Retinal pigment epithelial cell (primary cell): ENCODE data around the gene PTGFRN.
"Not testable (repeated sequence)": the region's sequence is repeated elsewhere in the genome, so short reads cannot be mapped to it uniquely, and the experiment has no call there.

Source experiments
- DNase-seq: peaks from one replicate; pipeline ENCODE4 v3.0.0-alpha.2; 2010; ENCODE audit warnings: low read depth
- H3K4me3 ChIP-seq: 2 replicates; pipeline ENCODE4 v1.5.1; 2011; ENCODE audit warnings: mild to moderate bottlenecking, low read length, control low read depth, moderate library complexity
- CTCF ChIP-seq: conservative IDR thresholded peaks from 2 replicates; pipeline ENCODE4 v1.5.1; 2011; ENCODE audit warnings: low read depth, low read length, control low read depth, inconsistent platforms

The PTGFRN gene

GRCh38 chr1:116871779-116872146 lies 38.0 kb upstream of the PTGFRN start:
- TF ChIP-seq CTCF = no peak
- DNase-seq = no peak
- H3K4me3 ChIP-seq = no peak overlapping the region

- H3K4me3 ChIP-seq = no peak overlapping the region
- no peak for TF ChIP-seq CTCF
- no peak for DNase-seq
Observed at GRCh38 chr1:116873680-116874271, 35.9 kb upstream of the PTGFRN start.

- no peak overlapping the region for H3K4me3 ChIP-seq
- DNase-seq = no peak
- TF ChIP-seq CTCF = no peak
Observed at GRCh38 chr1:116874733-116875249, 34.9 kb upstream of the PTGFRN start.

- no peak overlapping the region for H3K4me3 ChIP-seq
- DNase-seq = no peak
- no peak for TF ChIP-seq CTCF
Observed at GRCh38 chr1:116875391-116875790, 34.3 kb upstream of the PTGFRN start.

GRCh38 chr1:116875946-116876345 lies 33.8 kb upstream of the PTGFRN start:
- DNase-seq, H3K4me3 ChIP-seq: not testable (repeated sequence)

- TF ChIP-seq CTCF = no peak
- no peak overlapping the region for H3K4me3 ChIP-seq
- no peak for DNase-seq
Observed at GRCh38 chr1:116877141-116877818, 32.4 kb upstream of the PTGFRN start.

GRCh38 chr1:116878804-116879477 lies 30.8 kb upstream of the PTGFRN start:
- TF ChIP-seq CTCF = no peak
- peak overlapping the region; percentile 38 for H3K4me3 ChIP-seq
- DNase-seq = no peak
